ENCODE measurements around the gene SHC1.

The SHC1 gene

DNA sequence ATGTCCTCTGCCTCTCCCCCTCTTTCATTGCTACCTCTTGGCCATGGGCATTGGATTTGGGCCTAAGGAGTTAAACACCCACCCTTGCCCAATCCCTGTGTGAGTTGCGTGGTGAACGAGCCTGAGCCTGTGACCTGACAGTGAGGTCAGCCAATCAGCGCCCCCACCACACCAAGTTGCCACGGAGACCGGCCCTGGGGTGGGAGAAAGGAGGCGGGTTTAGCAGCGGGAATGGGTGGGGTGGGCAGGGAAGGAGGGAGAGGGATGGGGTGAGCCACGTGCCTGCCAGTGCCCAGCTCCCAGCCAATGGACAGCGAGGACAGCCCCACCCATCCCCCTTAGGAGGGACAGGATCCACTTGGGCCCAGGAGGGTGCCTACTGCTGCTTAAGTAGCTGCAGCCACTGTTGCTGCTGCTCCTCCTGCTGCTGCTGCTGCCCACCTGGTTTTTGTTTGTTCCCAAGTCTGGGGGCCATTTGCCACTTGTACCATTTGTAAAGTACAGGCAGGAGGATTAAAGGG lies 41.5 kb upstream of the SHC1 start (continued):
- TF ChIP-seq, protein P1, sequence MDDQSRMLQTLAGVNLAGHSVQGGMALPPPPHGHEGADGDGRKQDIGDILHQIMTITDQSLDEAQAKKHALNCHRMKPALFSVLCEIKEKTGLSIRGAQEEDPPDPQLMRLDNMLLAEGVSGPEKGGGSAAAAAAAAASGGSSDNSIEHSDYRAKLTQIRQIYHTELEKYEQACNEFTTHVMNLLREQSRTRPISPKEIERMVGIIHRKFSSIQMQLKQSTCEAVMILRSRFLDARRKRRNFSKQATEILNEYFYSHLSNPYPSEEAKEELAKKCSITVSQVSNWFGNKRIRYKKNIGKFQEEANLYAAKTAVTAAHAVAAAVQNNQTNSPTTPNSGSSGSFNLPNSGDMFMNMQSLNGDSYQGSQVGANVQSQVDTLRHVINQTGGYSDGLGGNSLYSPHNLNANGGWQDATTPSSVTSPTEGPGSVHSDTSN (CRISPR knock-in tag; IDR thresholded peaks at IDR 0.05) = no peak
- TF ChIP-seq ZNF146 (tag by site-specific recombination; IDR thresholded peaks at IDR 0.05) (no peak), ZNF701 (tag by site-specific recombination; IDR thresholded peaks at IDR 0.05) (no peak), GLI2 (tag by site-specific recombination; IDR thresholded peaks at IDR 0.05; ENCODE audit: borderline replicate concordance, low read depth) (no peak), KLF1 (tag by site-specific recombination; IDR thresholded peaks at IDR 0.05) (peak; percentile 77), ZNF423 (tag by site-specific recombination; IDR thresholded peaks at IDR 0.05) (peak; percentile 11; the same call in 1 of the 2 replicates), ZNF10 (tag by site-specific recombination; IDR thresholded peaks at IDR 0.05) (peak; percentile 67; the same call in 1 of the 2 replicates), ZNF214 (tag by site-specific recombination; IDR thresholded peaks at IDR 0.05; ENCODE audit: borderline replicate concordance) (no peak), ZNF677 (tag by site-specific recombination; IDR thresholded peaks at IDR 0.05) (no peak), ZNF157 (tag by site-specific recombination; IDR thresholded peaks at IDR 0.05) (no peak), ZNF223 (tag by site-specific recombination; IDR thresholded peaks at IDR 0.05) (no peak), ZFP69B (tag by site-specific recombination; IDR thresholded peaks at IDR 0.05) (no peak), KLF16 (tag by site-specific recombination; IDR thresholded peaks at IDR 0.05) (no peak), HOXA7 (CRISPR knock-in tag; IDR thresholded peaks at IDR 0.05; ENCODE audit: borderline replicate concordance) (no peak), ZNF133 (tag by site-specific recombination; IDR thresholded peaks at IDR 0.05) (no peak), SETDB1 (IDR thresholded peaks at IDR 0.05; ENCODE audit: insufficient read length, low read length) (no peak), ZBTB21 (tag by site-specific recombination; IDR thresholded peaks at IDR 0.05) (no peak), ZSCAN16 (tag by site-specific recombination; IDR thresholded peaks at IDR 0.05) (no peak), FEZF1 (tag by site-specific recombination; IDR thresholded peaks at IDR 0.05) (no peak; the same call in 1 of the 2 replicates), ZNF311 (tag by site-specific recombination; IDR thresholded peaks at IDR 0.05; ENCODE audit: borderline replicate concordance) (no peak), ZNF266 (tag by site-specific recombination; IDR thresholded peaks at IDR 0.05; ENCODE audit: low read depth) (no peak), ZNF791 (tag by site-specific recombination; IDR thresholded peaks at IDR 0.05) (no peak), EGR2 (tag by site-specific recombination; IDR thresholded peaks at IDR 0.05; ENCODE audit: low read depth) (peak; percentile 87), GLIS2 (tag by site-specific recombination; IDR thresholded peaks at IDR 0.05) (peak; percentile 30), ZNF585B (tag by site-specific recombination; IDR thresholded peaks at IDR 0.05) (no peak)
- TF ChIP-seq, protein P2, sequence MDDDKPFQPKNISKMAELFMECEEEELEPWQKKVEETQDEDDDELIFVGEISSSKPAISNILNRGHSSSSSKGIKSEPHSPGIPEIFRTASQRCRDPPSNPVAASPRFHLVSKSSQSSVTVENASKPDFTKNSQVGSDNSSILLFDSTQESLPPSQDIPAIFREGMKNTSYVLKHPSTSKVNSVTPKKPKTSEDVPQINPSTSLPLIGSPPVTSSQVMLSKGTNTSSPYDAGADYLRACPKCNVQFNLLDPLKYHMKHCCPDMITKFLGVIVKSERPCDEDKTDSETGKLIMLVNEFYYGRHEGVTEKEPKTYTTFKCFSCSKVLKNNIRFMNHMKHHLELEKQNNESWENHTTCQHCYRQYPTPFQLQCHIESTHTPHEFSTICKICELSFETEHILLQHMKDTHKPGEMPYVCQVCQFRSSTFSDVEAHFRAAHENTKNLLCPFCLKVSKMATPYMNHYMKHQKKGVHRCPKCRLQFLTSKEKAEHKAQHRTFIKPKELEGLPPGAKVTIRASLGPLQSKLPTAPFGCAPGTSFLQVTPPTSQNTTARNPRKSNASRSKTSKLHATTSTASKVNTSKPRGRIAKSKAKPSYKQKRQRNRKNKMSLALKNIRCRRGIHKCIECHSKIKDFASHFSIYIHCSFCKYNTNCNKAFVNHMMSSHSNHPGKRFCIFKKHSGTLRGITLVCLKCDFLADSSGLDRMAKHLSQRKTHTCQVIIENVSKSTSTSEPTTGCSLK (tag by site-specific recombination; IDR thresholded peaks at IDR 0.05) = no peak
- TF ChIP-seq, protein P3, sequence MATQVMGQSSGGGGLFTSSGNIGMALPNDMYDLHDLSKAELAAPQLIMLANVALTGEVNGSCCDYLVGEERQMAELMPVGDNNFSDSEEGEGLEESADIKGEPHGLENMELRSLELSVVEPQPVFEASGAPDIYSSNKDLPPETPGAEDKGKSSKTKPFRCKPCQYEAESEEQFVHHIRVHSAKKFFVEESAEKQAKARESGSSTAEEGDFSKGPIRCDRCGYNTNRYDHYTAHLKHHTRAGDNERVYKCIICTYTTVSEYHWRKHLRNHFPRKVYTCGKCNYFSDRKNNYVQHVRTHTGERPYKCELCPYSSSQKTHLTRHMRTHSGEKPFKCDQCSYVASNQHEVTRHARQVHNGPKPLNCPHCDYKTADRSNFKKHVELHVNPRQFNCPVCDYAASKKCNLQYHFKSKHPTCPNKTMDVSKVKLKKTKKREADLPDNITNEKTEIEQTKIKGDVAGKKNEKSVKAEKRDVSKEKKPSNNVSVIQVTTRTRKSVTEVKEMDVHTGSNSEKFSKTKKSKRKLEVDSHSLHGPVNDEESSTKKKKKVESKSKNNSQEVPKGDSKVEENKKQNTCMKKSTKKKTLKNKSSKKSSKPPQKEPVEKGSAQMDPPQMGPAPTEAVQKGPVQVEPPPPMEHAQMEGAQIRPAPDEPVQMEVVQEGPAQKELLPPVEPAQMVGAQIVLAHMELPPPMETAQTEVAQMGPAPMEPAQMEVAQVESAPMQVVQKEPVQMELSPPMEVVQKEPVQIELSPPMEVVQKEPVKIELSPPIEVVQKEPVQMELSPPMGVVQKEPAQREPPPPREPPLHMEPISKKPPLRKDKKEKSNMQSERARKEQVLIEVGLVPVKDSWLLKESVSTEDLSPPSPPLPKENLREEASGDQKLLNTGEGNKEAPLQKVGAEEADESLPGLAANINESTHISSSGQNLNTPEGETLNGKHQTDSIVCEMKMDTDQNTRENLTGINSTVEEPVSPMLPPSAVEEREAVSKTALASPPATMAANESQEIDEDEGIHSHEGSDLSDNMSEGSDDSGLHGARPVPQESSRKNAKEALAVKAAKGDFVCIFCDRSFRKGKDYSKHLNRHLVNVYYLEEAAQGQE (tag by site-specific recombination; IDR thresholded peaks at IDR 0.05) = no peak
- TF ChIP-seq, protein P4, sequence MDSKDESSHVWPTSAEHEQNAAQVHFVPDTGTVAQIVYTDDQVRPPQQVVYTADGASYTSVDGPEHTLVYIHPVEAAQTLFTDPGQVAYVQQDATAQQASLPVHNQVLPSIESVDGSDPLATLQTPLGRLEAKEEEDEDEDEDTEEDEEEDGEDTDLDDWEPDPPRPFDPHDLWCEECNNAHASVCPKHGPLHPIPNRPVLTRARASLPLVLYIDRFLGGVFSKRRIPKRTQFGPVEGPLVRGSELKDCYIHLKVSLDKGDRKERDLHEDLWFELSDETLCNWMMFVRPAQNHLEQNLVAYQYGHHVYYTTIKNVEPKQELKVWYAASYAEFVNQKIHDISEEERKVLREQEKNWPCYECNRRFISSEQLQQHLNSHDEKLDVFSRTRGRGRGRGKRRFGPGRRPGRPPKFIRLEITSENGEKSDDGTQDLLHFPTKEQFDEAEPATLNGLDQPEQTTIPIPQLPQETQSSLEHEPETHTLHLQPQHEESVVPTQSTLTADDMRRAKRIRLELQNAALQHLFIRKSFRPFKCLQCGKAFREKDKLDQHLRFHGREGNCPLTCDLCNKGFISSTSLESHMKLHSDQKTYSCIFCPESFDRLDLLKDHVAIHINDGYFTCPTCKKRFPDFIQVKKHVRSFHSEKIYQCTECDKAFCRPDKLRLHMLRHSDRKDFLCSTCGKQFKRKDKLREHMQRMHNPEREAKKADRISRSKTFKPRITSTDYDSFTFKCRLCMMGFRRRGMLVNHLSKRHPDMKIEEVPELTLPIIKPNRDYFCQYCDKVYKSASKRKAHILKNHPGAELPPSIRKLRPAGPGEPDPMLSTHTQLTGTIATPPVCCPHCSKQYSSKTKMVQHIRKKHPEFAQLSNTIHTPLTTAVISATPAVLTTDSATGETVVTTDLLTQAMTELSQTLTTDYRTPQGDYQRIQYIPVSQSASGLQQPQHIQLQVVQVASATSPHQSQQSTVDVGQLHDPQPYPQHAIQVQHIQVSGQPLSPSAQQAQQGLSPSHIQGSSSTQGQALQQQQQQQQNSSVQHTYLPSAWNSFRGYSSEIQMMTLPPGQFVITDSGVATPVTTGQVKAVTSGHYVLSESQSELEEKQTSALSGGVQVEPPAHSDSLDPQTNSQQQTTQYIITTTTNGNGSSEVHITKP (tag by site-specific recombination; IDR thresholded peaks at IDR 0.05) = peak; percentile 64
- TF ChIP-seq, protein P5, sequence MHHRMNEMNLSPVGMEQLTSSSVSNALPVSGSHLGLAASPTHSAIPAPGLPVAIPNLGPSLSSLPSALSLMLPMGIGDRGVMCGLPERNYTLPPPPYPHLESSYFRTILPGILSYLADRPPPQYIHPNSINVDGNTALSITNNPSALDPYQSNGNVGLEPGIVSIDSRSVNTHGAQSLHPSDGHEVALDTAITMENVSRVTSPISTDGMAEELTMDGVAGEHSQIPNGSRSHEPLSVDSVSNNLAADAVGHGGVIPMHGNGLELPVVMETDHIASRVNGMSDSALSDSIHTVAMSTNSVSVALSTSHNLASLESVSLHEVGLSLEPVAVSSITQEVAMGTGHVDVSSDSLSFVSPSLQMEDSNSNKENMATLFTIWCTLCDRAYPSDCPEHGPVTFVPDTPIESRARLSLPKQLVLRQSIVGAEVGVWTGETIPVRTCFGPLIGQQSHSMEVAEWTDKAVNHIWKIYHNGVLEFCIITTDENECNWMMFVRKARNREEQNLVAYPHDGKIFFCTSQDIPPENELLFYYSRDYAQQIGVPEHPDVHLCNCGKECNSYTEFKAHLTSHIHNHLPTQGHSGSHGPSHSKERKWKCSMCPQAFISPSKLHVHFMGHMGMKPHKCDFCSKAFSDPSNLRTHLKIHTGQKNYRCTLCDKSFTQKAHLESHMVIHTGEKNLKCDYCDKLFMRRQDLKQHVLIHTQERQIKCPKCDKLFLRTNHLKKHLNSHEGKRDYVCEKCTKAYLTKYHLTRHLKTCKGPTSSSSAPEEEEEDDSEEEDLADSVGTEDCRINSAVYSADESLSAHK (tag by site-specific recombination; IDR thresholded peaks at IDR 0.05) = no peak

Data from HEK293 (cell line).